HepG2 (cell line): Measurements from ENCODE around the gene WDR89. TPM values are rescaled to one million over a fixed set of nuclear protein-coding genes. Genes with fewer than 3 reads are reported as not detected.

Source experiments
- ATAC-seq: fragments of 200-7000 bp; cut with Tn5 transposase; 3 replicates; pipeline ENCODE4 v1.9.1; 2020; ENCODE audit warnings: mild to moderate bottlenecking, moderate library complexity
- BruUV-seq: library from RNA; stranded (reverse); fragments of 400-500 nt; replicated peaks from 2 replicates; lab custom pipeline; 2021; lab: Mats Ljungman, UMichigan
- CTCF ChIA-PET: fragments of 300-600 bp; formaldehyde crosslinking; extraction: SDS; loops from one replicate; lab custom pipeline; 2021; ENCODE audit warnings: low total read pairs, inconsistent platforms, low intra/inter-chr PET ratio; lab: Yijun Ruan, JAX
- POLR2A ChIA-PET: fragments of 350-600 bp; sonication (Branson Sonifier 250); formaldehyde crosslinking; loops from one replicate; lab custom pipeline; 2020; ENCODE audit warnings: antibody characterized with exemption, inconsistent platforms; lab: Yijun Ruan, JAX
- DNase-seq: peaks from one replicate; pipeline ENCODE4 v3.0.0-alpha.2; 2015; ENCODE audit warnings: low spot score
- FAIRE-seq: peaks from 3 replicates; lab custom pipeline; 2011; peaks lifted over from hg19 to GRCh38; lab: Jason Lieb, UNC
- H2AFZ ChIP-seq: one replicate; pipeline ENCODE4 v1.6.1; 2011; ENCODE audit warnings: low read length, inconsistent platforms
- H3K27ac ChIP-seq: fragments of 300-600 bp; 3 replicates; pipeline ENCODE4 v1.8.0; 2011; ENCODE audit warnings: mixed run types, mild to moderate bottlenecking, mixed read lengths, low read length, inconsistent platforms; ENCODE audit not compliant: insufficient read depth; ENCODE audit errors: extremely low read length
- H3K27me3 ChIP-seq, 2 experiments: fragments of 200-600 bp in 1 of 2; 2 replicates in 1 of 2; 3 replicates in 1 of 2; pipeline versions ENCODE4 v1.6.0 to v1.8.0; 2011; ENCODE audit warnings: low read length in 2 of 2, mild to moderate bottlenecking in 2 of 2, moderate library complexity in 2 of 2, inconsistent platforms in 1 of 2; ENCODE audit not compliant: insufficient read depth in 2 of 2, control insufficient read depth in 1 of 2
- H3K36me3 ChIP-seq, 2 experiments: fragments of 200-600 bp in 1 of 2; replicated peaks in 1 of 2; 2 replicates in 1 of 2; 3 replicates in 1 of 2; pipeline versions ENCODE4 v1.5.1 to v1.8.0; 2011; ENCODE audit warnings: low read length in 2 of 2, inconsistent platforms in 1 of 2; ENCODE audit not compliant: insufficient read depth in 2 of 2, control insufficient read depth in 1 of 2
- H3K4me1 ChIP-seq: 2 replicates; pipeline ENCODE4 v1.5.1; 2012; ENCODE audit warnings: low read length, inconsistent platforms; ENCODE audit not compliant: insufficient read depth
- H3K4me2 ChIP-seq: 2 replicates; pipeline ENCODE4 v1.6.0; 2011; ENCODE audit warnings: low read depth, low read length, inconsistent platforms
- H3K4me3 ChIP-seq, 3 experiments: fragments of 200-600 bp in 1 of 3; sonication (generic), shearing (Covaris generic) in 1 of 3; replicated peaks in 1 of 3; 2 replicates each; pipeline ENCODE4 v1.5.1; 2011 to 2016; ENCODE audit warnings: low read length in 3 of 3, inconsistent platforms in 2 of 3, low read depth in 2 of 3, mild to moderate bottlenecking in 2 of 3, control low read depth in 1 of 3, mixed read lengths in 1 of 3; ENCODE audit not compliant: insufficient read depth in 1 of 3
- H3K79me2 ChIP-seq: one replicate; pipeline ENCODE4 v1.6.1; 2011; ENCODE audit warnings: low read length, inconsistent platforms; ENCODE audit not compliant: insufficient read depth
- H3K9ac ChIP-seq: 2 replicates; pipeline ENCODE4 v1.6.0; 2011; ENCODE audit warnings: mild to moderate bottlenecking, low read depth, low read length, inconsistent platforms; ENCODE audit not compliant: insufficient read depth
- H3K9me3 ChIP-seq: 2 replicates; pipeline ENCODE4 v1.5.1; 2012; ENCODE audit warnings: mild to moderate bottlenecking, low read length
- H4K20me1 ChIP-seq: 2 replicates; pipeline ENCODE4 v1.6.0; 2011; ENCODE audit warnings: inconsistent platforms, mild to moderate bottlenecking, low read length, moderate library complexity; ENCODE audit not compliant: insufficient read depth
- CHCHD3 ChIP-seq: sonication (generic); formaldehyde crosslinking; IDR thresholded peaks from 2 replicates; pipeline ENCODE4 v1.8.0; 2022; ENCODE audit warnings: mild to moderate bottlenecking, missing genetic modification reagents, moderate library complexity
- PHF21A ChIP-seq: sonication (generic); formaldehyde crosslinking; IDR thresholded peaks from 2 replicates; pipeline ENCODE4 v1.5.0; 2020; ENCODE audit warnings: mild to moderate bottlenecking, missing genetic modification reagents
- POGZ ChIP-seq: sonication (generic); formaldehyde crosslinking; IDR thresholded peaks from 2 replicates; pipeline ENCODE4 v1.4.0; 2020; ENCODE audit warnings: mild to moderate bottlenecking, missing genetic modification reagents
- SMAD9 ChIP-seq: sonication (generic); formaldehyde crosslinking; IDR thresholded peaks from 2 replicates; pipeline ENCODE4 v1.5.1; 2020; ENCODE audit warnings: mild to moderate bottlenecking, missing genetic modification reagents
- ZNF24 ChIP-seq: fragments of 450-650 bp; IDR thresholded peaks from 2 replicates; pipeline ENCODE4 v1.6.1; 2017; ENCODE audit warnings: antibody characterized with exemption, mild to moderate bottlenecking
- ZNF496 ChIP-seq: sonication (generic); formaldehyde crosslinking; IDR thresholded peaks from 2 replicates; pipeline ENCODE4 v1.8.1; 2023; ENCODE audit warnings: mild to moderate bottlenecking, moderate library complexity, missing genetic modification reagents; ENCODE audit not compliant: insufficient replicate concordance
- ZNF713 ChIP-seq: sonication (generic); formaldehyde crosslinking; IDR thresholded peaks from 2 replicates; pipeline ENCODE4 v1.4.0; 2020; ENCODE audit warnings: mild to moderate bottlenecking, missing genetic modification reagents
- ZNF816 ChIP-seq: sonication (generic); formaldehyde crosslinking; IDR thresholded peaks from 2 replicates; pipeline ENCODE4 v1.8.0; 2022; ENCODE audit warnings: missing genetic modification reagents, mild to moderate bottlenecking, borderline replicate concordance
- WGBS: methylation state at CpG from one replicate; pipeline ENCODE4 v1.1.6; 2017; ENCODE audit warnings: low lambda C conversion rate; 5-methylcytosine and 5-hydroxymethylcytosine counted together
- in situ Hi-C: cut with HindIII; loops from 2 replicates; pipeline ENCODE4 v1.10.0; 2017; ENCODE audit warnings: low pct_unique_long_range_greater_than_20kb; ENCODE audit not compliant: extremely low pct_ligation_motif_present
- intact Hi-C: fragments of 100-400 bp; cut with micrococcal nuclease; formaldehyde crosslinking; loops from one replicate; pipeline ENCODE4 v1.10.0; 2022; ENCODE audit not compliant: unreplicated experiment
- polyA plus RNA-seq, 8 experiments: library from polyadenylated mRNA; depleted of rRNA in 3 of 8; stranded (reverse) in 7 of 8; unstranded in 1 of 8; fragments of >200 nt; fragmentation: Illumina TruSeq in 4 of 8; extraction: Trizol in 4 of 8; gene quantifications; 2 replicates each; pipeline versions ENCODE4 v1.2.1 to v1.2.3, GENCODE V29; 2011 to 2016; ENCODE audit warnings: low read depth in 4 of 8, missing spikeins in 1 of 8, mixed read lengths in 1 of 8; ENCODE audit not compliant: insufficient read depth in 1 of 8
- total RNA-seq, 5 experiments: library from RNA; depleted of rRNA; stranded (reverse); fragments of >200 nt; fragmentation: Illumina TruSeq; extraction: Trizol; gene quantifications; 2 replicates each; pipeline ENCODE4 v1.2.3, GENCODE V29; 2016; ENCODE audit warnings: low read depth in 1 of 5

The WDR89 gene
- total and polyA plus RNA-seq, 2 of the 13 experiments (the other 11 are each of a cell fraction or from before 2014, with no cell fraction given) = 5.2 to 20.1 TPM

DNA sequence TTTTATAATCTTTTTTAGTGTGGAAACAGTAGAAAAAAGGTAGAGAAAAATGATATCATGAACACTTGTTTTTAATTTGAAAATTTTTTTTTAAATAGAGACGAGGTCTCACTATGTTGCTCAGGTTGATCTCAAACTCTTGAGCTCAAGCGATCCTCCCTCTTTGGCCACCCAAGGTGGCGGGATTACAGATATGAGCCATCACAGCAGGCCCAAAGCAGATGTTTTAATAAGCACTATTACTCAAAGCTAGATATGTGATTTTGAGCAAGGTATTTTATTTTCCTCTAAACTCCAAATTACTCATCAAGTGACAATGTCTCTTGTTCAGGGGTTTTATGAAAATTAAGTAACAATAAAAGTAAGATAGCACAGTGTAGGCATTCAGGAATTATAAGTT, 10.7 kb upstream of the WDR89 start:
- Histone ChIP-seq H3K4me2 (no peak overlapping the region), H3K27ac (no peak overlapping the region), H4K20me1 (no peaks in the 10 kb centered on the region), H3K9ac (no peak overlapping the region), H3K4me3 (no peak overlapping the region), H3K9me3 (no peaks in the 10 kb centered on the region), H3K36me3 (no peaks in the 10 kb centered on the region), H3K4me1 (no peaks in the 10 kb centered on the region), H3K27me3 (no peaks in the 10 kb centered on the region), H3K79me2 (no peaks in the 10 kb centered on the region), H2AFZ (no peak overlapping the region)
- TF ChIP-seq SMAD9 (CRISPR knock-in tag) (no peak), CHCHD3 (CRISPR knock-in tag) (no peak), ZNF713 (CRISPR knock-in tag) (no peak), POGZ (CRISPR knock-in tag) (no peak)
- POLR2A ChIA-PET = interaction anchor here (5.3 kb wide), 1 partner anchor 10 kb away, joined by 25 read pairs; the partner anchor contains the start of gene WDR89
- ATAC-seq (no peak), FAIRE-seq (no peak), DNase-seq (no peak)
- 96% methylated on average over 3 of the region's 3 CpGs for WGBS
- intact Hi-C loops = no loop called here
- in situ Hi-C loops = no loop called here
- no TSS peak for BruUV-seq
- CTCF ChIA-PET = no interaction called here

- Histone ChIP-seq H3K4me2 (no peak overlapping the region), H3K27ac (no peak overlapping the region), H3K36me3 (no peaks in the 10 kb centered on the region), H4K20me1 (no peaks in the 10 kb centered on the region), H3K9me3 (no peaks in the 10 kb centered on the region), H3K27me3 (no peaks in the 10 kb centered on the region), H3K79me2 (no peaks in the 10 kb centered on the region), H2AFZ (no peak overlapping the region), H3K9ac (no peak overlapping the region), H3K4me3 (no peak overlapping the region), H3K4me1 (no peaks in the 10 kb centered on the region)
- DNase-seq = no peak
- no peak for FAIRE-seq
- CTCF ChIA-PET = no interaction called here
- TF ChIP-seq PHF21A (CRISPR knock-in tag) (no peak), ZNF816 (CRISPR knock-in tag) (no peak), ZNF496 (CRISPR knock-in tag) (no peak), ZNF24 (no peak)
- 88% methylated on average over 3 of the region's 3 CpGs for WGBS
- no peak for ATAC-seq
- intact Hi-C loops (no loop called here), in situ Hi-C loops (no loop called here)
- POLR2A ChIA-PET = interaction anchor here (5.3 kb wide), 1 partner anchor 8 kb away, joined by 25 read pairs; the partner anchor contains the start of gene WDR89
- no TSS peak for BruUV-seq
These were observed 8.7 kb upstream of the WDR89 start for GRCh38 chr14:63650256-63650952.
